Eye (tissue), 1 donor: Measurements from ENCODE around the gene KNDC1.
A peak's percentile ranks its signal among the peaks of the same experiment; 100 is the strongest.

Source experiments
- DNase-seq: peaks from one replicate; pipeline ENCODE4 v3.0.0-alpha.2; 2015

The KNDC1 gene

DNA sequence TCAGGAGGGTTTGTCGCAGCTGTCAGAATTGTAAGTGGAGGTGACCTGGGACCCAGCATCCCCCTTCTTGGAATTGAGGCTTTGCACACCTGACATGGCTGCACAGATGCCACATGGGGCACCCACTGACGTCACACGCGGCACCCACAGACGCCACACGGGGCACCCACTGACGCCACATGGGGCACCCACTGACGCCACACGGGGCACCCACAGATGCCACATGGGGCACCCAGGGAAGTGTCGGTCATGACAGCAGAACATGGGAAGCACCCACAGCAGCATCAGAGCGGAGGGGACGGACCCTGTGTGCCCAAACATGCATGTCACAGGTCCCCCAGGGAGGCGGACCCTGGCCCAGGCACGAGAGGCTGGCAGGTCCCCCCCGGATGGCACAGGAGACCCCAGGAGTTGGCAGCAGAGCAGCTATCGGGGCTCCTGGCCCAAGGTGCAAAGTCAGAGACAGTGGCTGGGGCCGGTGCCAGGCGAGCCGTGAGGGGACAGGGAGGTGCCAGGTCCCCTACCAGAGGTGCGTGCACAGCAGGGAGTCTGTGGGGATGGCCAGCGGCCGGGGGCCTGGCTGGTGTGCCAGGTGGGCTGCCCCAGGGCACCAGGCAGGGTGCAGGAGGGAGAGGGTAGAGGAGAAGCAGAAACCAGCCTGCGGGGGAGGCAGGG is 21.1 kb downstream of the KNDC1 start:
- no peak for DNase-seq

DNA sequence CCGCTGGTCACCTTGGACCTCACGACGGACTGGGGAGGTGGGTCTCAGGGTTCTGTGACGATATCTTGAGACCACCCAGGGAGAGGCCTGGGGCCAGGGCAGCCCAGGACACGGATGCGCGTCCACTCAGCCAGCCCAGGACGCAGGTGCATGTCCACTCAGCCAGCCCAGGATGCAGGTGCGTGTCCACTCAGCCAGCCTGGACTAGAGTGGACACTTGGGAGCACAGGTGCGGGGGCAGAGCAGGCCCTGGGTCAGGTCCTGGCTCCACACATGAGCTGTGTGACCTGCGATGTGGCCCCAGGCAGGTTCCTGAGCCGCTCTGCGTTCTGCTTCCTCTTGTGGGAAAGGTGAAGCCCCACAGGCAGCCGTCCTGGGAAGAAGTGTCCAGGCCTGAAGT is 22.2 kb downstream of the KNDC1 start:
- DNase-seq, result no peak

DNA sequence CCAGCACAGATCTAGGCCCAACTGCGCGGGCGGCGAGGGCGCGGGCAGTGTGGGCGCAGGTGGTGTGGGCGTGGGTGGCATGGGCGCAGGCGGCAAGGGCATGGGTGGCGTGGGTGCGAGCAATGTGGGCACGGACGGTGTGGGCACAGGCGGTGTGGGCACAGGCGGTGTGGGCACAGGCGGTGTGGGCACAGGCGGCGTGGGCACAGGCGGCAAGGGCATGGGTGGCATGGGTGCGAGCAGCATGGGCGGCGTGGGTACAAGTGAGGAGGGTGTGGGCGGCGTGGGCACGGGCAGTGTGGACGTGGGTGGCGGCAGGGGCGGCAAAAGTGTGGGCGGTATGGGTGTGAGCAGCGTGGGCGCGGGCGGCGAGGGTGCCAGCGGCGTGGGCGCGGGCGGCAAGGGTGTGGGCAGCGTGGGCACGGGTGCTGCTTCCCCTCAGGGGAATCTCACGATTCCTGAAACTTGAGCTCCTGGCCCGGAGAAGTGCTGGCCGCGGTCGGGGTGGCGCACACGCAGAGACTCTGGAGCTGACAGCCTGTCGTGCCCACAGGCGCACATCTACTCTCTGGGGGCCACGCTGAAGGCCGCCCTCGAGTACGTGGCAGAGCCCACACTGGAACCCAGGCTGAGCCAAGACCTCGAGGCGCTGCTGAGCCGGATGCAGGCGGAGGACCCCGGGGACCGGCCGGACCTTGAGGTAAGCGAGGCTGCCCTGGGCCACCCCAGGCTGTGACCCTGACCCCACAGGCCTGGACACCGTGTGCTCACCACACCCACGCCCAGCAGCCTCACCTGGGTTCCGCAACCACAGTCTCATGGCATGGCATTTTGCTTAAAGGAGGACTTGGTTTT is 23.0 kb downstream of the KNDC1 start:
- DNase-seq, result no peak

DNA sequence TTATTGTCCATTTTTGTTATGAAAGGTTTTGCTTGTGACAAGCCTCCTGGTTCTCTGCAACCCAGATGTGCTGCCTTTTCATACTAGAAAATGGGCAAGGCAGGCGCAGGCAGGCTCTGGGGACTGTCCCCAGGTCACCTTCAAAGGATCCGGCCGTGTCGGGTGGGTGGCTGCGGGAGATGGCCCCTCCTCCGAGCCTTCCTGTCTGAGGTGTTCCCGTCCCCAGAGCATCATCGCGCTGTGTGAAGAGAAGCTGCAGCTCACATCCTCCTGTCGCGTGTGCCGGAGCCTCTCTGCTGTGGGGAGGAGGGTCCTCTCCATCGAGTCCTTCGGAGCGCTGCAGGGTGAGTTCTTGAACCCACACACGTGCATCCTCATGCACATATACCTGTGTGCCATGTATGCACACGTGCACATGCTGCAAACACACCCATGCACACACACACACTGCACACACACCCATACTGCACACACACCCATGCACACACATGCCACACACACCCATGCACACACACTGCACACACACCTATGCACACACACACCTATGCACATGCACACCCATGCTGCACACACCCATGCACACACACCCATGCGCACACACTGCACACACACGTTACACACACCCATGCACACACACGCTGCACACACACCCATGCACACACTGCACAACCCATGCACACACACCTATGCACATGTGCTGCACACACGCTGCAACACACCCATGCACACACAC is 23.8 kb downstream of the KNDC1 start:
- no peak for DNase-seq

DNA sequence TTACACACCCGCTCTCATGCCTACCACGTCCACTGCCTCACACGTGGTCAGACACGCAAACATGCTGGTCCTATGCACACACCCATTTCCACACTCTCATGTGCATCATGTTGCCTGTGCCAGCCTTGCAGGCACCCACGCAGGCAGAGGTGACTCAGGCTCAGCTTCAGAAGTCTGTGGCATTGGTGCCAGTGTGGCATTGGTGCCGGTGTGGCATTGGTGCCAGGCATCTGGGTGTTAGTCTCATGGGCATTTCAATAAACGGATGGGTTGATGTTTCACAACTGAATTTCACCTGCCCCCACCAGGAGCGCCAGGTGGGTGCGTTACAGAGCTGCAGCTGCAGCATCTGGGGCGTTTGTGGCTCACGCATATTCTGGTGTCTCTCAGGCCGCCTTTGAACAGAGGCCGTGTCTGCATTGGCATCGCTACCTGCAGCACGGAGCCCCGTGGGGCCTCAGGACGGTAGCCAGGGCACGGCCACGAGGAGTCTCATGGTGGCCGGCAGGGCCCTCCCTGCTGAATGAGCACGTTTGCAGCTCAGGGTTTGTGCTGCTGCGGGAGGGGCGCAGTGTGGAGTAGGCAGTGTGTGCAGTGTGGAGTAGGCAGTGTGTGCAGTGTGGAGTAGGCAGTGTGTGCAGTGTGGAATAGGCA is 24.7 kb downstream of the KNDC1 start:
- no peak for DNase-seq

DNA sequence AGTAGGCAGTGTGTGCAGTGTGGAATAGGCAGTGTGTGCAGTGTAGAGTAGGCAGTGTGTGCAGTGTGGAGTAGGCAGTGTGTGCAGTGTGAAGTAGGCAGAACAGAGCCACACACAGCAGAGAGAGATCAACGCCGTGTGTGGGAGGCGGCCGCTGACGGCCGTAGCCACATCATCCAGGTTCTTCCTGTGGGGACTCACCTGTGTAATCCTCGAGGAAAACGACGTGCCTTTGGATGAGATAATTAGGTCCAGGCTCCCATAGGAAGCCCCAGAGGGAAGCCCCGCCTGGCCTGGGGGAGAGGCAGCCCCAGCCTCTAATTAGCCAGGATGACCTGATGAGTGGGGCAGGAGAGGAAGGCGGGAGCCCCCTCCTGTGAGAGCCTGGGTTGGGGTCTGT is 25.4 kb downstream of the KNDC1 start:
- no peak for DNase-seq

DNA sequence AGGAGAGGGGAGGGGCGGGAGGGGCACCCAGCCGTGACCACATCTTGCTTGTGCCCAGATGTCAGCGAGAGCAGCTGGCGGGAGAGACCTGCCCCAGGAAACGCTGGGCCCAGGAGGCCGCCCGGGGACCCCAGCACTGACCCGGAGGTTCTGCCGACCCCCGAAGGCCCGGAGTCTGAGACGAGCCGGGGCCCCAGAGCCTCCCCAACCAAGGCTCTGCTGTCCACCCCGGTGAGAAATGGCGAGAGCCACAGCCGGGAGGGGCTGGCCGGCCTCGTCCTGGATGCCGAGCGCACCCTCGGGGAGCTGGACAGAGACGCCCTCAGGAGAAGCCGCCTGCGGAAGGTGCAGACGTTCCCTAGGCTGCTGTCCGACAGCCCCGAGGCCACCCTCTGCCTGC is 25.9 kb downstream of the KNDC1 start:
- peak; percentile 54 for DNase-seq

DNA sequence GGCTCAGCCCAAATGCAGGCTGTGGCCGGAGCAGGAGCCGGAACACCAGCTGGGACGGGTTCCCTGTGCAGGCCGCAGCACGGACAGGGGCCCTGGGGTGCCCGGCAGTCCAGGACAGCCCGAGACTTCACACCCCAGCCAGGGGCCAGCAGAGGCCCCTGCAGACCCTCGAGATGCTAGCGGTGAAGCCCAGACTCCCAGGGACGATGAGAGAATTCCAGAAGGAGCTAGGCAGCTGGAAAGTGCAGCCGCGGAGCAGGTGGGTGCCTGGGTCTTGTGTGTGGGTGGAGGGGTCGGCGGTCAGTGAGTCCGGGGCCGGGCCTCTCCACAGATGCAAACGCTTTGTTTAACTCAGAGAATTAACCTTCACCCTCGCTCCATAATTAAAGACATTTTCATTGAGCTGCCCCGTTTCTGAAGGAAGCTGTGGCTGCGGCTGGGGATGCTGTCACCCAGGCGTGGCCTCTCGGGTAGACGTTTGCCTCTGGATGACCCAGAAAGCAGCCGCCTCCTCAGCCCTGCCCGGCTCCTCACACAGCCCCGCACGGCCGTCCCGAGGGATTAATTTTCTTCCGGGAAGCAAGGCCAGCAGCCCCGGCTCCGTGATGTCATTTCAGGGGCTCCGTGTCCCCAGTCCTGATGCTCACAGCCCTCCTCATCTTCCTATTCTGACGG is 26.5 kb downstream of the KNDC1 start:
- peak; percentile 81 for DNase-seq

DNA sequence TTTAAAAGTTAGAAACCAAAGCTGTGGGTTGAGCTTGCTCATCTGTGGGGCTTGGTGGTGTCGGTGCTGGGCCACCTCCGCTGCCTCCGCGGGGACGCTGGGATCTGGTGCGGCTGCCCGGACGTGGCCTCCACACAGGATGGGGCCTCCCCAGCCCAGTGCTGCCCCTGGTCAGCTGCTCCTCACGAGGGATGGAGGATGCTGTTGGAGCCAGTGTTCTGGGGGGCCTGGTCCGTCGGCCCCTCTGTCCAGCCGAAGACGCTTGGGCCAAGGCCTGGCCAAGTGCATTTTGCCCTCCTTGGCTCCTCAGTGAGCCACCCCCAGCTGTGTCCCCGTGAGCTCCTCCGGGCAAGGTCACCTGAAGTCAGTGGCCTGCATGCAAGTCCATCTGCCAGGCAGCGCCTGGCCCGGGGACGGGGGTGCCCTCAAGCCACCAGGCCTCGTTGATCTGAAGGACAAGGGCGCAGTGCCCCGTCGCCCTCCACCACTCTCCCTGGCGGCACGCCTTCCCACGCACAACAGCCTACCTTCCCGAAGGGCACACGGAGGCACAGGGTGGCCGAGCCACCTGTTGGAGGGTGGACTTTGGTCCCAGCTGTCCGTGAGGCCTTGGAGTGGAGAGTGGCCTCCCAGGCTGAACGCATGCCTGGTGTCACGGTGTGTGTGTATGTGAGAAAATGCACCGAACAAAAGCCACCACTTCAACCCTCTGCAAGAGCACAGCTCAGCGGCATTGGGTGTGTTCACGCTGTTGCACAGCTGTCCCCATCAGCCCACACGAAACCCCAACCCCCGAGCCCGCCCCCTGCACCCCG is 27.3 kb downstream of the KNDC1 start:
- no peak for DNase-seq

DNA sequence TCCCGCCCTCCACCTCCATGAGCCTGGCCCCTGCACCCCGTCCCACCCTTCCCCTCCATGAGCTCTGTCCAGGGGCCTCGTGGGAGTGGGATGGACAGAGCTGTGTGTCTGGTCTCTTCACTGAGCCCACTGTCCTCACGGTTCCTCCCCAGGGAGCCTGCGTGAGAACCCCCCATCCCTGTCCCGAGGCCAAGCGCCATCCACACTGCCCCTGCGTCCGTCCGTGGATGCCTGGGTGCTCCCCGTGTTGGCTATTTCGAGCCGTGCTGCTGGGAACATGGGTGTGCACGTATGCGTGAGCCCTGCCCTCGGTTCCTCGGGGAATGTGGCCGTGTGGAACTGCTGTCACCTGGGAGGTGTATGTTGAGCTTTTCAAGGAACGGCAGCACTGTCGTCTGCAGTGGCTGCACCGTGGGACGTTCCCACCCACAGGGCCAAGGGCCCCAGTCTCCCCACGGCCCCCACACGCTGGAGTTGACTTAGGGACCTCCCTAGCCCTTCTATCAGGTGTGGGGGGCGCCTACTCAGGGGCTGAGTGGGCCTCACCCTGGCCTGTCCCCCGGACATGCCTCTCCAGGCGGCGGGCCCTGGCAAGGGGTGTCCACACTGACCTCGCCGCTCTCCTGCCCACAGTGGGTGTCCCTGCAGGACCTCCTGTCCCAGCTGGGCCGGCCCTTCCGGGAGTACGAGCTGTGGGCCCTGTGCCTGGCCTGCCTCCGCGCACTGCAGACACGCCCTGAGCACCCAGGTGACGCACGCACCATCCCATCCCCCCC is 28.1 kb downstream of the KNDC1 start:
- DNase-seq, result no peak

DNA sequence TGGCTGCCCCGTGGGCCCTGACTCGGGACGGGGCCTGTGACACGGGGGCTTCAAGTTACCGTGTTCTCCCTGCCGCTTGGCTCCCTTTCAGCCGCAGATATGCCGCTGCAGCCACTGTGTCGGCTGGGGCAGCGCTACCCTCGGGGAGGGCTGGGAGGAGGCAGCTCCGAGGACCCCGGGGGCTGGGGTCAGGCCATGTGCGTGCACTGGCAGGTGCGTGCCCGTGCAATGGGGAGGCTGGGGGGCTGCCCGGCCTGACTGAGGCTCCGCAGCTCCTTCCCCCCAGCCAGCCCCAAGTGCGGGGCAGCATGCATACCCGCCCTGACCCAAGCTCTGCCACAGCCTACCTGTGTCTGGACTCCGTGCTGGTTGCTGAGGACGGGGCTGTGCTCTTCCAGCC is 29.2 kb downstream of the KNDC1 start:
- no peak for DNase-seq

DNA sequence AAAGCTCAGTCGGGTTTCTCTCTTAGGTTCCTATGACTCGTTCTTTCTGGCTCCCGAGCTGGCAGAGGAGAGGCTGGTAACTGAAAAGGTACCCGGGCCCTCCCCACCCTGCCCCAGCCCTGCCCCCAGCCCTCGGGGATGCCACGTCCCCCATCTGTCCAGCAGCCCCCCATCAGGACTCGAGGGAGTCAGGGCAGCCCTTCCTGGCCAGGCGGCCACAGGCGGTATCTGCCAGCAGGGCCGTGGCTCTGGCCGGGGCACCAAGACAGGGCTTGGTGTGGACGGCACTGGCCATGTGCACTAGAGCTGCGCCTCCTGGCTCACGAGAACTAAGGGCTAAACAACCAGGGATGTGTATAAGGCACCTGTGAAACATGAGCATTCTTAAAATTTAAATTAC is 29.7 kb downstream of the KNDC1 start:
- DNase-seq, result no peak

DNA sequence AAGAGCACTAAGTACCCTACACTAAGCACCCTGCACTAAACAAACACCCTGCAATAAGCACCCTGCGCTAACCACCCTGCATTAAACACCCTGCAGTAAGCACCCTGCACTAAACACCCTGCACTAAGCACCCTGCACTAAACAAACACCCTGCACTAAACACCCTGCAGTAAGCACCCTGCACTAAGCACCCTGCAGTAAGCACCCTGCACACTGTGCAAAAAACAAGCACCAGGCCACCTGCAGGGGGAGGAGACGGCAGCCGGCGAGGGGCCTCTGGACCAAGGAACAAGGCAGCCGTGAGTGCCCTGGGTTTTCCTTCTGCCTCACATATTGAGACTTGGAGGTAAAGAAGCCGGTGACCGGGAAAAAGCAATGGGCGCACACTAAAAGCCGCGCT is 30.2 kb downstream of the KNDC1 start:
- no peak for DNase-seq

DNA sequence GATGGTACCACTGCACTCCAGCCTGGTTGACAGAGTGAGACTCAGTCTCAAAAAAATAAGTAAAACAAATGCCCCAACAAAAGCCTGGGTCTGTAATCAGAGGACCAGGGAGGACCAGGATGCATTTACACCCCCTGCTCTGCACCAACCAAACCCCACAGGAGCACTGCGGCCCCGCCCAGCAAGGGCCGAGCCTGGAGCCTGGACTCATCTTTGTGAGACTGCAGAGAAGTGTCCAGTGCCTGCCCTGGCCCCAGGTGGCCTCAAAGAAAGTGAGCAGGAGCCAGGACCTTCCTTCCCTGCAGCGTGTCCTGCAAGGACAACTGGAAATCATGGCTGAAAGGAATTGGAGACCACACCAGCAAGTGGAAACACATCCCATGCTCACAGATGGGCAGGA is 31.6 kb downstream of the KNDC1 start:
- DNase-seq, result no peak

DNA sequence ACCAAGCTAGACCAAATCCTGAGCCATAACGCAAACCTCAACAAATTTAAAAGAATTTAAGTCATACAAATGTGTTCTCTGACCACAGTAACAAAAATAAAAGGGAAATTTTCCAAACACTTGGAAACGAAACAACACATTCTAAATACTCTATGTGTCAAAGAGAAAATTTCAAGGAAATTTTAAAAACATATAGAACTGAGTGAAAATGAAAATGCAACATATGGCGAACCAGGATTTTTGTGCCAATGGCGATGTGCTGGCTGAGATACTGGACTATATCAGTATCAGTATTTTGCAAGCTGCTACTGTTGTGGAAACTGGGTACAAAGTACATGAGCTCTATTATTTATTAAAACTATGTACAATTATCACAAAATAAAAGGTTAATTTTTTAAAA is 34.1 kb downstream of the KNDC1 start:
- DNase-seq, result no peak

DNA sequence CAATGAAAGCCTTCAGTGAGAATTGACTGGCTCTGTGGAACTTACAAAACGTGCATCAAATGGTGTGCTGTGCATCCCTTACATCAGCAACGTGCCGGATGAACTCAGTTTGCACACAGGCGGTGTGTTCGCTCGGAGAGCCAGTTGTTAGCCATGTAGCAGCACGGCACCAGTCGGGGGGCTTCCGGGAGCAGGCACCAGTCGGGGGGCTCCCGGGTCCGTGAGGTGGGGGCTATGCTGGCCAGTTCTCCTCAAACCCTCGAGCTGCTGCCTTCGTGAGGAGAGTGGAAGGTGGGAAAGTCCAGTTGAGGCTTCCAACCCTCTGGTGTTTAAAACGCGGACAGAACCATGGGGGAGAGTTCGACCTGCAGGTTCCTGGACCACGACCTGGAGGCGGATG is 35.1 kb downstream of the KNDC1 start:
- DNase-seq, result no peak

DNA sequence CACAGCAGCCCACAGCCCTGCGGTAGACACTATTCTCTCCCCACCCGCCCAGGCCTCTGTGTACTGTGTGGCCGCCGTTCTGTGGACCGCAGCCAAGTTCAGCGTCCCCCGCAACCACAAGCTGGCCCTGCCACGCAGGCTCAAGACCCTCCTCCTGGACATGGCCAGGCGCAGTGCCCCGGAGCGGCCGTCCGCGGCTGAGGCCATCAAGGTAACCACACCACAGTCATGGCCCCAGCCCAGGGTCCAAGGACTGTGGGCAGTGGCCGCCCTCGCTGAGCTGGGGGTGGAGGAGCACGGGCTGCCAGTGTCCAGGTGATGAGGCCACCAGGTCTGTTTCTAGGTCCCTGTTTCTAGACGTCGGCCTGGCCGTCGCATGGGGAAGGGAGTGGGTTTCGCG is 35.6 kb downstream of the KNDC1 start:
- no peak for DNase-seq

DNA sequence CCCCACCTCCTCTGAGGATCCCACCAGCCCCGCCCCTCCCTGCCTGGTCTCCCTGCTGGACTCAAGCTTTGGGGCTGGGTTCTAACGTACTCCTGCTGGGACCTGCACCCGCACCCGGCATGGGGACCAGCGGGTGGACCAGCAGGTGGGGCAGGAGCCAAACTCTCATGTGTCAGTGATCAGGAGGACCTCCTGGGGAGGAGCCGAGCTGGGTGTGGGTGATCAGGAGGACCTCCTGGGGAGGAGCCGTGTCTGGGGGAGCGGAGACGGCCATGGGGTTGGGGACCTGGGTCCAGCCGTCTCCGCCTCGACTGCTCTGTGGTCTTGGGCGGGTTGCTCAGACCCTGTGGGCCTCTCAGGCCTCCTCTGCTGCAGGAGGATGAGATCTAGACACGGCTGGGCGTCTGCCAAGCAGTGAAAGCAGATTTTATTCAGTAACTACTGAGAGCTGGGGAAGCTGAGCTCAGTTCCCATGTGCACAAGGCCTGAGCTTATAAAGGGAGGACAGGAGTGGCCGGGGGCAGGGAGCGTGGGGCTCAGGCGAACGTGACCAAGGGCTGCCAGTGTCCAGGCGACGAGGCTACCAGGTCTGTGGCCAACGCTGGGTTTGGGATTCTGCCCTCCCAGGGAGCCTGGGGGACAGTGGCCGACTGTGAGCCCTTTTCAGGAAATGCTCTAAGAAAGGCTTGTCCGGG is 36.3 kb downstream of the KNDC1 start:
- DNase-seq, result no peak

DNA sequence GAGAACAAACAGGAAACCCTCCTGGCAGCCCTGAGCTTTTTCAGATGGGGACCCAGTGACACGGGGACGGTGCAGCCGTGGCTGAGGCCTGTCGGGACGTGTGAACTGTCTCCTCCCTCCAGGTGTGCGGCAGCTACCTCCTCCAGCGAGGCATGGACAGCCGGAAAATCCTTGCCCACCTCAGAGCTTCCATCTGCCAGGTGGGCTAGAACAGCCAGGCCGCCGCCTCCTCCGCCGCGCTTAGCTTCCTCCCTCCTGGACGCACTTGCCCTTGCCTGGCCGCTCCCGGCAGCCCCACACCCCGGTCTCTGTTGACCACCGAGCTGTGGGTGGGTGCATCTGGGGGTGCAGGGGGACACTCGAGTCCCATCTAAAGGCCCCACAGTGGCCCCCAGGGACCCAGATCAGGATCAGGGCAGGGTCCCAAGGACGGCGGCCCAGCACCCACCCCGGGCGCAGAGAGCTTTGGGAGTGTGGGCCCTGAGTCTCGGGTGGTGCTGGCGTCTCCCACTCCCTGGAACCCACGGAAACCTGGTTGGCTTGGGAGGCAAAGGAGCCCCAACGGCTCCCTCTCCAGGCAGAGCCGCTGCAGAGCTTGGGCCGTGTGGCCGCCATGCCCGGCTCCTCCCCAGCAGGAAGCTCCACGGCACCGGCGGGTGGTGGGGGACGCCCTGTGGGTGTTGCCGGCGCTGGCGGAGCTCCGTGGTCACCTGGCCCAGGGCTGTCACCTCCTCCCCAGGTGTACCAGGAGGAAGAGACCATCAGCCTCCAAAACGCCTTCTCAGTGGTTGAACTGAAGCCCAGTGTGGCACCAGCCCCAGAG is 37.1 kb downstream of the KNDC1 start:
- no peak for DNase-seq

DNA sequence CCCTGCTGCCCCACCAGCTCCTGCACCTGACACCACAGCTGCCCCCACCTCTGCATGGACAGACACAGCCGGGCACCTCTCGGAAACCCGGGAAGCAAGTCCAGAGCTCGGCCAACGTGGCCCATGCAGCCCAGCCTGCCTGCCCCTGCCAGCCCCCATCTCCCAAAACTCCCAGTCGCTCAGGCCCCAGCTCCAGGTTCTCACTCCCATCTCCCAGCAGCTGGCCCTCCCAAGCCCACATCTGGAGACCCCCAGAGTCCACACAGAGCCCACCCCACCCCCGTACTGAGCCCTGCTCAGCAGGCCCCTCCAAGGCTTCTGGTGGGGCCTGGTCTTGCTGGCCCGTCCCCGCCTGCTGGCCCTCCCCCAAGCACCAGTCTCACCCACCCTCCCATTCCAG is 37.8 kb downstream of the KNDC1 start:
- no peak for DNase-seq
